ENCODE measurements around the gene ENPP1.

GRCh38 chr6:131804131-131804530 is 3.7 kb upstream of the ENPP1 start:
- no peak for TF ChIP-seq POLR2A (IDR thresholded peaks at IDR 0.05; ENCODE audit: low read depth)
- TF ChIP-seq CTCF (IDR thresholded peaks at IDR 0.05): no peak
- TF ChIP-seq EP300 (IDR thresholded peaks at IDR 0.05): no peak
- no peak for TF ChIP-seq POLR2AphosphoS5 (IDR thresholded peaks at IDR 0.05)

All from esophagus muscularis mucosa (tissue), 4 donors.